Activated effector memory CD4-positive, alpha-beta T cell treated with anti-CD3 and anti-CD28 coated beads, Interleukin-2, amount 50 U/mL, for 16 hours (primary cell): Measurements from ENCODE around the gene DENND6A.
"Not testable (repeated sequence)": the region's sequence is repeated elsewhere in the genome, so short reads cannot be mapped to it uniquely, and the experiment has no call there.

Source experiments
- DNase-seq: peaks from one replicate; pipeline ENCODE4 v3.0.0-alpha.2; 2020

DENND6A gene

GRCh38 chr3:57692396-57693147 lies at the start of gene DENND6A:
Gene DENND6A, minus strand, starts transcription at chr3:57693077. Its CDS starts 59 bp downstream, at chr3:57693018.
- DNase-seq = peak; percentile 99

- no peak for DNase-seq
Observed at GRCh38 chr3:57740027-57740426, 47.1 kb upstream of the DENND6A start.

GRCh38 chr3:57738391-57738790 lies 45.5 kb upstream of the DENND6A start:
- DNase-seq = no peak

DNA sequence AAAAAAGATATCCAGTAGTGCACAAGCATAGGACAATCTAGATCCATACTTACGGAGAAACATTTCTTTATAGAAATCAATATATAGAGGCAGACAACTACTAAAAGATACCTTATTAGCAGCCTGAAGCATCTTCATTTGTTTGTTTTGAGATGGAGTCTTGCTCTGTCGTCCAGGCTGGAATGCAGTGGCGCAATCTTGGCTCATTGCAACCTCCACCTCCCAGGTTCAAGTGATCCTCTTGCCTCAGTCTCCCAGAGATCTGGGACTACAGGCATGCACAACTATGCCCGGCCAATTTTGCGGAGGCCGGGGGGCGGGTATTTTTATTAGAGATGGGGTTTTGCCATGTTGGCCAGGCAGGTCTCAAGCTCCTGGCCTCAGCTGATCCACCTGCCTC lies 45.0 kb upstream of the DENND6A start:
- no peak for DNase-seq

GRCh38 chr3:57735405-57735804 lies 42.5 kb upstream of the DENND6A start:
- no peak for DNase-seq

GRCh38 chr3:57733790-57734189 lies 40.9 kb upstream of the DENND6A start:
- no peak for DNase-seq

DNA sequence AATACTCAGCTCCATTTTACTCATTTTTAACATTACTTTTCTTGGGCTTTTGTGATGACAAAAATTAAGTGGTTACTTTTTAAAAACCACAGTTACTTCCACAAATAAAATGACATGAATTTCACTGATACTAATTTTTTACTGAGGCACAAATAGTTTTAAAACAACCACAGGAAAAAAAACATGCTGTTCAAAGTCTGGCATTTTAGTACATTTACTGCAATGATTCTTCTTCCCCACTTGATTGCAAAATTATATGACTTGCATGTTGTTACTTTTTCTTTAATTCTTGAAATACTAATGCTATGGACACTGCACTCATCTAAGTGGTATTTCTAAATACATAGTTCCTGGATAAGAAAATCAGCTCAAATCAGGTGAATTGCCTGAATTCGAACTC lies 38.4 kb upstream of the DENND6A start:
- no peak for DNase-seq

GRCh38 chr3:57730682-57731081 lies 37.8 kb upstream of the DENND6A start:
- no peak for DNase-seq

GRCh38 chr3:57729334-57730045 lies 36.6 kb upstream of the DENND6A start:
- DNase-seq = no peak

DNA sequence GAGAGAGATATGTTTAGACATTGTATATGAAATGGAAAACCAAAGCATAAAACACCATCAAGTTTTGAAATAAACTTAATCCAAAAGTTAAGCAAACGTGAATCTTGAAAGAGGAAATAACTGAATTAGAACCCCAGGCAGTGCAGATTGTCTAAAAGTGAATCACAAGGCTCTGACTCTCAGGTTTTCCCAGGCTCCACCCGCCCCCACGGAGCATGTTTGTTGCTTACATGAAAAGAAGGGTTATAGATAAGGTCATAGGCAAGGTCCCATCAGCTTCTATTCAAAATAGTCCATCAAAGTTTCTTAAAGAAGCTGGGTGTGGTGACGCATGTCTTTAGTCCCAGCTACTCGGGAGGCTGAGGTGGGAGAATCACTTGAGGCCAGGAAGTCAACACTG lies 34.2 kb upstream of the DENND6A start:
- DNase-seq = no peak

DNA sequence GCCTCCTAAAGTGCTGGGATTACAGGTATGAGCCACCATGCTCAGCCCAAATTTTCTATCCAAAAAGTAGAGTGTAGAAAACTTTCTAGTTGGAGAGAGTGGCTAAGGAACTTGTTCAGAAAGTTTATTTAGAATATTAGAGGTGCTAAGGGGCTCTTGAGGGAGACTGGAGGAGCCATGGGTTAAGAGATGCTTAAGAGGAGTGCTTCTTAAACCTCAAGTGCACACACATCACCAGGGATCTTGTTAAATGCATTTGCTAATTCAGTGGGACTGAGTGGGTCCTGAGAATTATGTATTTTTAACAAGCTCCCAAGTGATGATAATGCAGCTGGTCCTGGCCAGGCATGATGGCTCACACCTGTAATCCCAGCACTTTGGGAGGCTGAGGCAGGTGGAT lies 33.5 kb upstream of the DENND6A start:
- no peak for DNase-seq

GRCh38 chr3:57718118-57718517 lies 25.2 kb upstream of the DENND6A start:
- no peak for DNase-seq

DNA sequence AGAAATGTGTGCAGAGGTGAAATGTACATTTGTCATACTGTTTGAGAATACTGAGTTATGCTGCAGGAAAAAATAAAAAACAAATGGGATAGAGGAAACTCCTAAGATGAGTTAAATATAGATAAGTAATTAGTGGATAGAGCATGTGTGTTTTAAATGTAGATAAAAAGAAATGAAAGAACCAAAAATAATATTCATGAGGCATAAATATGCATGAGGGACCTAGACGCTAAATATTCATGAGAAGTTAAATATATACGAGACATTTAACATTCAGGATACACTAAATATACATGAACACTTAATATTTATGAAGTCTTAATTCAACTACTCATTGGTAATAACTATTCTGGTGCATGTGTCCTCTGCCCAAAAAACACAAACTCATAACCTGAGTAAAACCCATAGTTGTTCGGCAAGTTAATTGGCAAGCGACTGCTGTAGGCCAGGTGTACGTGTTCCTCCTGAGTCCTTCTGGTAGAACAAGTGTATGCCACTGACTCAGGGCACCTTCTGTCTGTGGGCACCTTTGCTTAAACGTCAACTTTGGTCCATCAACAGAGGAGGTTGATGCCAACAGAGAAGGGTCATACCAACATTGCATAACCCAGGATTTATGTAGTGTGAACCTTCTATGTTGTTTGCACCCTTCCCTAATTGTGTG lies 24.5 kb upstream of the DENND6A start:
- no peak for DNase-seq

DNA sequence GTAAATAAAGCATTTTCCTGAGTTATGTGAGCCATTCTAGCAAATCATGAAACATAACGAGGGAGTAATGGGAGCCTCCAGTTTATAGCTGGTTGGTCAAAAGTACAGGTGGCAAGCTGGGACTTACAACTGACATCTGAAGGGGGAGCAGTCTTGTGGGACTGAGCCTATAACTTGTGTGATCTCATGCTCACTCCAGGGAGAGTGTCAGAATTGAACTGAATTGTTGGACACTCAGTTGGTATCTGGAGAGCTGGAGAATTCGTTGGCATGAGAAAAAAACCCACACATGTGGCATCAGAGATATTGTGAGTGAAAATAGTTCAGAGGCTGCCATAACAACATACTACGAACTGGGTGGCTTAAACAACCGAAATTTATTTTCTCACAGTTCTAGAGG lies 22.8 kb upstream of the DENND6A start:
- no peak for DNase-seq

DNA sequence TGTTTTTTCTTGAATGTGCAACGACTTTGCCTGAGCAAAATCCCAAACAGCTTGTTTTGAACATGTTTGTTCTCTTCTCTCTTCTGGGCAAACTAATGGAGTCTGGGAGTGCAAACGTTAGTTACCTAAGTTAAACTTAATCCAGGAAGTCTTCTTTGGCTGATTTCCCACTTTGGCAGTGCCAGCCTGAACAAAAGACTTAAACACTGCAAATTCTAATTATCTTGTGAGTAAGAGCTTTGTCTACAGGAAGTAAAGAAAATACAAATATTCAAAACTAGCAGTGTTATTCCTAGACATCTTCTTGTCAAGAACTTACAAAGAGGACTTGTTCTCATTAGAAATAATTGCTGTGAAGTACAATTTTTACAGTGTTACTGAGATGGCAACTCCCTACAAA lies 16.7 kb upstream of the DENND6A start:
- DNase-seq = no peak

DNA sequence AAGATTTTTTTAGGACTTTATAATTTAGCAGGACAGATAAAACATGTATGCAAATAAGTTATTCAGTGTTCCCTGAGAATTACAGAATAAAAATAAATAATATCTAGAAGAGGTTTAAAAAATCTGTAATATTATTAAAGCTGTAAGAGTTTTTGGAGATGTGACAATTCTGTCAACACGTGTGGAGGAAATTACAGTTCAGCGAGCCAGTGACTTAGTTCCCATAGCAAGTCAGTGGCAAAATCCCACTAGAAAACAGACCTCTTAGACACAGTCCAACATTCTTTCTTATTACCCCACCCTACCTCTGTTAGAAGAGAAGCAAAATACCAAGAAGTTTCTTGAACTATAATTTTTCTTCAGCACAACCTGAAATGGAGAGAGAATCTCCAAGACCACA lies 16.2 kb upstream of the DENND6A start:
- no peak for DNase-seq

DNA sequence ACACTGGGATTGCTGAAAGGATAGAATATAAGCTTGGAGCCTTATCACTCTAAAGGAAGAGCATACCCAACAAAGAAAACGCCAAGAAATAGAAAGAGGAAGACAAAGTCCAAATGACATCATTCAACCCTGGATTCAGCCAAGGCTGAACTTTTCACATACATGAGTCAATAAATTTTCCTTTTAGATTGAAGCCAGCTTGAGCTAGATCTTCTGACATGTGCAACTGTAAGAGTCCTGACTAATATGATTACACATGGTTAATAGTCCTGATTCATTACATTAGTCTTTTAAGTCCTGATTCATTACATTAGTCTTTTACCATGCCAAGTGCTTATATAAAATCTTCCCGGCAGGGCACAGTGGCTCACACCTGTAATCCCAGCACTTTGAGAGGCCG lies 13.6 kb upstream of the DENND6A start:
- no peak for DNase-seq

- DNase-seq = not testable (repeated sequence)
Observed at GRCh38 chr3:57705351-57705750, 12.5 kb upstream of the DENND6A start.

DNA sequence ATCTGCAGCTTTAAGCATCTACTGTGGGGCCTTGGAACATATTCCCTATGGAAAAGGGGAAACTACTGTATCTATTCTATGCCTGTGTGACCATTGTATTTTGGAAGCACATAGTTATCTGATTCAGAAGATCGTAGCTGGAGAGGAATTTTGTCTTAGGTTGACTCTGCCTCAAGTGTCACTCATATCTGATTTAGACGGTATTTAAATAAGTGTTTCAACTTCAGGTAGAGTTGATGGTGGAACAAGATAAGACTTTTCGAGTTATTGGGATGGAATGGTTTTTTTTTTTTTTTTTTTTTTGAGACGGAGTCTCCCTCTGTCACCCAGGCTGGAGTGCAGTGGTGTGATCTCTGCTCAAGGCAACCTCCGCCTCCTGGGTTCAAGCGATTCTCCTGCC lies 8.9 kb upstream of the DENND6A start:
- DNase-seq = no peak

DNA sequence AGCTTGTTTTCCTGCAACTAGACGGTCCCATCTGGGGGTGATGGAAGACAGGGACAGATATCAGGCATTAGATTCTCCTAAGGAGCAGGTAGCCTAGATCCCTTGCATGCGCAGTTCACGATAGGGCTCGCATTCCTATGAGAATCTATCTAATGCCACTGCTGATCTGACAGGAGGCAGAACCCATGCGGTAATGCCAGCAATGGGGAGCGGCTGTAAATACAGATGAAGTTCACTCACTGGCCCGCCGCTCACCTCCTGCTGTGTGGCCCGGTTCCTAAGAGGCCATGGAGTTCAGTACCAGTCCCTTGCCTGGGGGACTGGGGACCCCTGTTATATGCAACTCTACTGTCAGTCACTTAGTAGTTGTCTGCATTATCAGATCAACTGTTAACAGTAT lies 7.9 kb upstream of the DENND6A start:
- DNase-seq = no peak

DNA sequence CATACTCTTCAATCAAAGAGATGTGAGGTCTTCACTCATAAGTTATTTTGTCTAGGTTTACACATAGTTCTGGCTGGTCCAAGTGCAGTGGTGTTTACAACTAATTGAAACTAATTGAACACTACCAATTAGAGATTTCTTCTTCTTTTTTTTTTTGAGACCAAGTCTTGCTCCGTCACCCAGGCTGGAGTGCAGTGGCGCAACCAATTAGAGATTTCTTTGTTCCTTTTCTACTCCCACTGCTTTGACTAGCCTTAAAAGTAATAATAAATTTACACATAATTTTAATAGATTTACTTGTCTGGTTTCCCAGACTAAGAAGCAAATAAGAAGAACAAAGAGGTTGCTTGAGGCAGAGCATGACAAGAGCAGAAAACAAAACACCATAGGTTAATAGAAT lies 6.7 kb upstream of the DENND6A start:
- no peak for DNase-seq

- DNase-seq = no peak
Observed at GRCh38 chr3:57696801-57697321, 4.0 kb upstream of the DENND6A start.

GRCh38 chr3:57694146-57694545 lies 1.3 kb upstream of the DENND6A start:
- no peak for DNase-seq

DNA sequence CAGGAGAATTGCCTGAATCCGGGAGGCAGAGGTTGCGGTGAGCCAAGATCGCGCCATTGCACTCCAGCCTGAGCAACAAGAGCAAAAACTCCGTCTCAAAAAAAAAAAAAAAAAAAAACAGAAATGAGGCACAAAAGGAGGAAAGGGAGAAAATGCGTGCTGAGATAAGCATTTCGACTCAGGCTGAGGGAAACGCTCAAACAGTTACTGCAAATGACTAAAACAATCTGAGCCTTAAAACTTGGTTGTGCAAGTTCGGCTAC lies 813 bp downstream of the DENND6A start:
- DNase-seq = not testable (repeated sequence)
